ENCODE results near the gene DNMT3L. TPM values are rescaled to one million over a fixed set of nuclear protein-coding genes. Genes with fewer than 3 reads are reported as not detected.
"Not testable (repeated sequence)": the region's sequence is repeated elsewhere in the genome, so short reads cannot be mapped to it uniquely, and the experiment has no call there.

DNMT3L gene
- polyA plus RNA-seq, 5 donors, result not detected

GRCh38 chr21:44197156-44197516 is 64.6 kb downstream of the DNMT3L start:
- DNase-seq, result not testable (repeated sequence)

Other genes starting within 250 kb of the DNMT3L start
- 10 to 100 TPM; 22.9 to 28.2 (median 26.6) TPM for gene TRAPPC10, start 249.6 kb downstream of the DNMT3L start, polyA plus RNA-seq (ENCODE audit: insufficient read depth in 1 of 5, insufficient read length in 5 of 5, low replicate concordance in 1 of 5)
- gene PWP2, start 154.5 kb downstream of the DNMT3L start, polyA plus RNA-seq (ENCODE audit: insufficient read depth in 1 of 5, insufficient read length in 5 of 5, low replicate concordance in 1 of 5), result 10 to 100 TPM in 1 of 5 donors, 1 to 10 TPM in 4; 2.3 to 11.2 (median 4.2) TPM
- gene GATD3, start 128.2 kb downstream of the DNMT3L start, polyA plus RNA-seq (ENCODE audit: insufficient read depth in 1 of 5, insufficient read length in 5 of 5, low replicate concordance in 1 of 5), result 10 to 100 TPM; 17.6 to 45.8 (median 26.4) TPM
- gene ICOSLG, start 21.0 kb downstream of the DNMT3L start, polyA plus RNA-seq (ENCODE audit: insufficient read depth in 1 of 5, insufficient read length in 5 of 5, low replicate concordance in 1 of 5), result 1 to 10 TPM; 1.5 to 3.4 (median 3.0) TPM
- under 1 TPM; 0.06 to 0.18 (median 0.12) TPM for gene AIRE, start 24.0 kb upstream of the DNMT3L start, polyA plus RNA-seq (ENCODE audit: insufficient read depth in 1 of 5, insufficient read length in 5 of 5, low replicate concordance in 1 of 5)
- gene PFKL, start 38.2 kb upstream of the DNMT3L start, polyA plus RNA-seq (ENCODE audit: insufficient read depth in 1 of 5, insufficient read length in 5 of 5, low replicate concordance in 1 of 5), result 100 to 1,000 TPM in 1 of 5 donors, 10 to 100 TPM in 4; 65.3 to 121 (median 90.0) TPM
- 10 to 100 TPM; 14.3 to 39.9 (median 19.8) TPM for gene CFAP410, start 77.5 kb upstream of the DNMT3L start, polyA plus RNA-seq (ENCODE audit: insufficient read depth in 1 of 5, insufficient read length in 5 of 5, low replicate concordance in 1 of 5)
- gene TRPM2, start 91.7 kb upstream of the DNMT3L start, polyA plus RNA-seq (ENCODE audit: insufficient read depth in 1 of 5, insufficient read length in 5 of 5, low replicate concordance in 1 of 5), result 1 to 10 TPM in 4 of 5 donors, under 1 TPM in 1; 0.93 to 2.4 (median 1.6) TPM
- gene LRRC3, start 193.6 kb upstream of the DNMT3L start, polyA plus RNA-seq (ENCODE audit: insufficient read depth in 1 of 5, insufficient read length in 5 of 5, low replicate concordance in 1 of 5), result 1 to 10 TPM; 4.2 to 6.6 (median 5.9) TPM

Measured in right lung (tissue), 5 donors.